CD4-positive, alpha-beta memory T cell (primary cell): Measurements from ENCODE around the gene GRK2. TPM values are rescaled to one million over a fixed set of nuclear protein-coding genes. Genes with fewer than 3 reads are reported as not detected.
"Not testable (repeated sequence)": the region's sequence is repeated elsewhere in the genome, so short reads cannot be mapped to it uniquely, and the experiment has no call there.

Source experiments
- CTCF ChIA-PET: fragments of 350-600 bp; sonication (Branson Sonifier 250); formaldehyde crosslinking; loops from one replicate; lab custom pipeline; 2021; ENCODE audit warnings: inconsistent platforms; ENCODE audit not compliant: partially characterized antibody; lab: Charles Lee
- POLR2A ChIA-PET: fragments of 350-600 bp; sonication (Branson Sonifier 250); formaldehyde crosslinking; loops from one replicate; lab custom pipeline; 2021; ENCODE audit not compliant: partially characterized antibody; lab: Charles Lee
- DNase-seq, 5 donors: peaks; one replicate each; pipeline versions ENCODE4 v3.0.0 to v3.0.0-alpha.2; 2020 to 2022; ENCODE audit warnings: mixed read lengths in 1 of 5
- H3K27ac ChIP-seq: one replicate; pipeline ENCODE4 v1.7.0; 2013; ENCODE audit warnings: low read depth, low read length
- H3K27me3 ChIP-seq: 2 replicates; pipeline ENCODE4 v1.7.0; 2013; ENCODE audit warnings: mild to moderate bottlenecking, low read length, moderate library complexity; ENCODE audit not compliant: insufficient read depth
- H3K36me3 ChIP-seq: 2 replicates; pipeline ENCODE4 v1.7.0; 2013; ENCODE audit warnings: mild to moderate bottlenecking, low read length, moderate library complexity; ENCODE audit not compliant: insufficient read depth
- H3K4me1 ChIP-seq: 2 replicates; pipeline ENCODE4 v1.7.0; 2013; ENCODE audit warnings: mild to moderate bottlenecking, low read length, moderate library complexity; ENCODE audit not compliant: insufficient read depth
- H3K4me3 ChIP-seq, 2 donors: one replicate each; pipeline ENCODE4 v1.7.0; 2013; ENCODE audit warnings: low read length in 2 of 2, mild to moderate bottlenecking in 1 of 2
- H3K9me3 ChIP-seq, 2 donors: one replicate each; pipeline ENCODE4 v1.7.0; 2013; ENCODE audit warnings: low read length in 2 of 2, control low read depth in 1 of 2; ENCODE audit not compliant: control insufficient read depth in 1 of 2
- H3K27ac Mint-ChIP-seq, 7 donors: one replicate each; pipeline ENCODE4 v1.8.0; 2020 to 2021; ENCODE audit warnings: mixed read lengths in 7 of 7, mild to moderate bottlenecking in 6 of 7, inconsistent platforms in 3 of 7, moderate library complexity in 3 of 7
- H3K27me3 Mint-ChIP-seq, 2 donors: one replicate each; pipeline ENCODE4 v1.8.0; 2020 to 2021; ENCODE audit warnings: mixed read lengths in 2 of 2
- H3K36me3 Mint-ChIP-seq, 2 donors: one replicate each; pipeline ENCODE4 v1.8.0; 2020 to 2021; ENCODE audit warnings: mixed read lengths in 2 of 2, inconsistent platforms in 1 of 2, mild to moderate bottlenecking in 1 of 2
- H3K4me1 Mint-ChIP-seq, 4 donors: one replicate each; pipeline ENCODE4 v1.8.0; 2020 to 2021; ENCODE audit warnings: mixed read lengths in 4 of 4, mild to moderate bottlenecking in 1 of 4
- H3K4me3 Mint-ChIP-seq, 8 donors: one replicate each; pipeline ENCODE4 v1.8.0; 2020 to 2021; ENCODE audit warnings: mixed read lengths in 8 of 8, mild to moderate bottlenecking in 7 of 8, moderate library complexity in 6 of 8, inconsistent platforms in 3 of 8
- H3K9me3 Mint-ChIP-seq, 8 donors: one replicate each; pipeline ENCODE4 v1.8.0; 2020 to 2021; ENCODE audit warnings: mixed read lengths in 8 of 8, mild to moderate bottlenecking in 5 of 8, inconsistent platforms in 3 of 8, moderate library complexity in 1 of 8
- intact Hi-C: fragments of 100-400 bp; cut with micrococcal nuclease; formaldehyde crosslinking; loops from one replicate; pipeline ENCODE4 v1.15.1; 2023
- polyA plus RNA-seq, 2 donors: library from polyadenylated mRNA; unstranded; fragments of 300-500 nt; fragmentation: Illumina TruSeq; gene quantifications; one replicate each; pipeline ENCODE4 v1.2.3, GENCODE V29; 2021
- total RNA-seq, 2 experiments: library from RNA; stranded (reverse); gene quantifications; one replicate each; pipeline ENCODE4 v1.2.3, GENCODE V29; 2021

Gene GRK2
- total and polyA plus RNA-seq, 4 experiments from 2014 or later: 12.8 to 310 (median 181) TPM

GRCh38 chr11:67317888-67318555 is 51.7 kb downstream of the GRK2 start:
- DNase-seq: no peak
- Mint-ChIP-seq H3K27me3 (no peaks in the 10 kb centered on the region), H3K4me3 (peak overlapping the region; percentile 94 to 99 (median 98)), H3K9me3 (peaks cover 0 to 4% (median 0%) of the 10 kb centered on the region in 8 donors), H3K27ac (peak overlapping the region; percentile 95 to 99 (median 98)), H3K36me3 (peaks cover 0 to 4% of the 10 kb centered on the region in 2 donors), H3K4me1 (peaks cover 22 to 43% (median 34%) of the 10 kb centered on the region in 4 donors)
- H3K27me3 ChIP-seq: no peaks in the 10 kb centered on the region
- H3K4me1 ChIP-seq: peaks cover 29% of the 10 kb centered on the region
- no peaks in the 10 kb centered on the region for H3K36me3 ChIP-seq
- no peaks in the 10 kb centered on the region for H3K9me3 ChIP-seq
- intact Hi-C loops: loop anchor here (1.0 to 2.0 kb wide), 8 partner anchors 15 to 237 kb away; partner anchors contain the start of genes GRK2 and SSH3
- H3K4me3 ChIP-seq: peak overlapping the region; percentile 91
- H3K27ac ChIP-seq: peak overlapping the region; percentile 69
- POLR2A ChIA-PET: interaction anchor here (0.6 to 13.1 kb wide), 22 partner anchors 11 to 199 kb away, joined by 3 to 358 read pairs (median 6); partner anchors contain the start of genes ANKRD13D, CLCF1, GRK2 and POLD4
- CTCF ChIA-PET: interaction anchor here (0.8 to 11.2 kb wide), 21 partner anchors 9 to 79 kb away, joined by 3 to 155 read pairs (median 5); partner anchors contain the start of genes ANKRD13D, GRK2 and POLD4

- H3K36me3 Mint-ChIP-seq, H3K36me3 ChIP-seq, H3K4me3 ChIP-seq, DNase-seq, H3K27me3 ChIP-seq, H3K9me3 ChIP-seq, intact Hi-C loops, H3K27ac ChIP-seq, H3K27me3 Mint-ChIP-seq, H3K9me3 Mint-ChIP-seq: not testable (repeated sequence)
- ChIA-PET POLR2A (interaction anchor here (2.7 to 13.1 kb wide), 5 partner anchors 29 to 78 kb away, joined by 32 to 358 read pairs (median 63); partner anchors contain the start of genes ANKRD13D, GRK2 and POLD4), CTCF (interaction anchor here (2.4 to 11.2 kb wide), 5 partner anchors 27 to 66 kb away, joined by 10 to 155 read pairs (median 34); partner anchors contain the start of gene GRK2)
- Mint-ChIP-seq H3K27ac (peak overlapping the region in 3 of 7 donors; percentile 32 to 95 (median 35)), H3K4me1 (peaks cover 16 to 35% (median 26%) of the 10 kb centered on the region in 4 donors), H3K4me3 (peak overlapping the region; percentile 82 to 99 (median 98))
- peaks cover 20% of the 10 kb centered on the region for H3K4me1 ChIP-seq
Observed at GRCh38 chr11:67318876-67319275, 52.6 kb downstream of the GRK2 start.

GRCh38 chr11:67320011-67320410 is 53.7 kb downstream of the GRK2 start:
- Histone ChIP-seq H3K27ac (no peak overlapping the region), H3K36me3 (no peaks in the 10 kb centered on the region), H3K27me3 (no peaks in the 10 kb centered on the region), H3K4me3 (no peak overlapping the region), H3K4me1 (peaks cover 14% of the 10 kb centered on the region), H3K9me3 (no peaks in the 10 kb centered on the region)
- Mint-ChIP-seq H3K27ac (no peak overlapping the region), H3K27me3 (no peaks in the 10 kb centered on the region), H3K4me1 (peaks cover 12 to 28% (median 19%) of the 10 kb centered on the region in 4 donors), H3K4me3 (no peak overlapping the region), H3K36me3 (peaks cover 0 to 4% of the 10 kb centered on the region in 2 donors), H3K9me3 (peaks cover 0 to 4% (median 0%) of the 10 kb centered on the region in 8 donors)
- CTCF ChIA-PET: interaction anchor here (3.1 to 11.2 kb wide), 5 partner anchors 26 to 62 kb away, joined by 14 to 155 read pairs (median 34); partner anchors contain the start of gene GRK2
- DNase-seq: no peak
- POLR2A ChIA-PET: interaction anchor here (3.2 to 13.1 kb wide), 4 partner anchors 30 to 53 kb away, joined by 32 to 358 read pairs (median 124); partner anchors contain the start of genes ANKRD13D, GRK2 and POLD4
- intact Hi-C loops: no loop called here

- H3K36me3 Mint-ChIP-seq: peaks cover 0 to 4% of the 10 kb centered on the region in 2 donors
- no peak overlapping the region for H3K27ac ChIP-seq
- no peak overlapping the region for H3K27ac Mint-ChIP-seq
- intact Hi-C loops: no loop called here
- peaks cover 10 to 21% (median 14%) of the 10 kb centered on the region in 4 donors for H3K4me1 Mint-ChIP-seq
- H3K4me1 ChIP-seq: peaks cover 9% of the 10 kb centered on the region
- H3K36me3 ChIP-seq: no peaks in the 10 kb centered on the region
- H3K4me3 ChIP-seq: no peak overlapping the region
- DNase-seq: no peak
- H3K9me3 Mint-ChIP-seq: peaks cover 0 to 4% (median 0%) of the 10 kb centered on the region in 8 donors
- ChIA-PET POLR2A (interaction anchor here (6.0 to 13.1 kb wide), 3 partner anchors 30 to 53 kb away, joined by 63 to 358 read pairs (median 184); partner anchors contain the start of genes ANKRD13D and GRK2), CTCF (interaction anchor here (3.1 to 11.2 kb wide), 5 partner anchors 25 to 61 kb away, joined by 14 to 155 read pairs (median 34); partner anchors contain the start of gene GRK2)
- H3K27me3 ChIP-seq: no peaks in the 10 kb centered on the region
- no peaks in the 10 kb centered on the region for H3K27me3 Mint-ChIP-seq
- no peaks in the 10 kb centered on the region for H3K9me3 ChIP-seq
- H3K4me3 Mint-ChIP-seq: no peak overlapping the region
Observed at GRCh38 chr11:67320691-67321090, 54.4 kb downstream of the GRK2 start.

- no peaks in the 10 kb centered on the region for H3K9me3 ChIP-seq
- no peaks in the 10 kb centered on the region for H3K27me3 ChIP-seq
- peaks cover 0 to 6% of the 10 kb centered on the region in 2 donors for H3K36me3 Mint-ChIP-seq
- peaks cover 10 to 20% (median 13%) of the 10 kb centered on the region in 4 donors for H3K4me1 Mint-ChIP-seq
- no peaks in the 10 kb centered on the region for H3K27me3 Mint-ChIP-seq
- ChIA-PET CTCF (interaction anchor here (3.1 to 11.2 kb wide), 4 partner anchors 25 to 60 kb away, joined by 14 to 155 read pairs (median 32); no protein-coding TSS in a partner anchor), POLR2A (interaction anchor here (0.6 to 13.1 kb wide), 4 partner anchors 17 to 54 kb away, joined by 3 to 358 read pairs (median 124); partner anchors contain the start of genes ANKRD13D and GRK2)
- no peak for DNase-seq
- no peak overlapping the region for H3K4me3 ChIP-seq
- H3K27ac Mint-ChIP-seq: peak overlapping the region in 1 of 7 donors; percentile 38
- peaks cover 6% of the 10 kb centered on the region for H3K4me1 ChIP-seq
- no peak overlapping the region for H3K4me3 Mint-ChIP-seq
- H3K36me3 ChIP-seq: no peaks in the 10 kb centered on the region
- peaks cover 0 to 4% (median 0%) of the 10 kb centered on the region in 8 donors for H3K9me3 Mint-ChIP-seq
- intact Hi-C loops: no loop called here
- no peak overlapping the region for H3K27ac ChIP-seq
Observed at GRCh38 chr11:67321313-67321871, 55.1 kb downstream of the GRK2 start.

GRCh38 chr11:67322049-67322448 is 55.8 kb downstream of the GRK2 start:
- Mint-ChIP-seq H3K4me1 (peaks cover 8 to 16% (median 11%) of the 10 kb centered on the region in 4 donors), H3K27me3 (no peaks in the 10 kb centered on the region), H3K27ac (peak overlapping the region in 1 of 7 donors; percentile 55), H3K9me3 (peaks cover 0 to 4% (median 0%) of the 10 kb centered on the region in 8 donors), H3K4me3 (no peak overlapping the region), H3K36me3 (peaks cover 0 to 6% of the 10 kb centered on the region in 2 donors)
- Histone ChIP-seq H3K4me3 (no peak overlapping the region), H3K27me3 (no peaks in the 10 kb centered on the region), H3K36me3 (no peaks in the 10 kb centered on the region), H3K27ac (no peak overlapping the region), H3K9me3 (no peaks in the 10 kb centered on the region), H3K4me1 (peaks cover 6% of the 10 kb centered on the region)
- POLR2A ChIA-PET: interaction anchor here (0.6 to 13.1 kb wide), 4 partner anchors 16 to 55 kb away, joined by 3 to 358 read pairs (median 94); partner anchors contain the start of genes ANKRD13D, GRK2 and SSH3
- intact Hi-C loops: no loop called here
- CTCF ChIA-PET: interaction anchor here (3.1 to 11.2 kb wide), 4 partner anchors 24 to 60 kb away, joined by 14 to 155 read pairs (median 32); no protein-coding TSS in a partner anchor
- DNase-seq: no peak
